ENCODE measurements around the gene BCL6. TPM values are rescaled to one million over a fixed set of nuclear protein-coding genes. Genes with fewer than 3 reads are reported as not detected.

The BCL6 gene
- total and polyA plus RNA-seq, 2 of the 8 experiments (the other 6 are each of a cell fraction or from before 2014, with no cell fraction given): 5.7 to 10.4 TPM

DNA sequence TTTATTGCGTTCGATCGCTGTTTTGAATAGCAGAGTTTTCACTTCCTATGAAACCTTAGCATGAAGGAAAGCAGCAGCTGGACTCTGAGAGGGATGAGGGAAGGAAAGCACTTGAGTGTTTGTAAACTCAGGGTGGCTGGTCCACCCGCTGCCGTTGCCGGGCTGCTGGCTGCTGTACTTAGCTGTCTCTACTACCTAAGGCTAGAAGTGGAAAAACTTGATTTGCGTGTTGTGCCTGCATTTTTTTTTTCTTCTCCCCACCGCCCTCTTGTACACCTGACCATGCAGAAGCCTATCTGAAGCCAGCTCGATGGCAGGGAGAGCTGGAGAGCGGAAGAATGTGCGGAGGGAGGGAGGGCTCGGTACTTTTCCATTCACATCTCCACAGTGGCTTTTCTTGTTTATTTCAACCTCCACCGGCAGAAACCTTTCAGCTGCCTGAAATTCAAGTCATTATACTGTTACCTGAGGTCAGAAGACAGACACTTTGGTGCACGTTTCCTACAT, 4.8 kb upstream of the BCL6 start (continued):
- peak; percentile 52 for TF ChIP-seq TAF1 (IDR thresholded peaks at IDR 0.05; ENCODE audit: low read depth, low read length)
